HL-60 (cell line): ENCODE measurements around the gene PKD1L1.
"Not testable (repeated sequence)": the region's sequence is repeated elsewhere in the genome, so short reads cannot be mapped to it uniquely, and the experiment has no call there.

Experiments
- DNase-seq, 2 experiments: peaks; one replicate each; pipeline ENCODE4 v3.0.0-alpha.2; 2010 to 2020; ENCODE audit warnings: low read depth in 1 of 2, low spot score in 1 of 2
- H3K27ac ChIP-seq: fragments of 250-450 bp; sonication (Bioruptor Pico); replicated peaks from 2 replicates; pipeline ENCODE4 v1.5.1; 2020; ENCODE audit warnings: mild to moderate bottlenecking, moderate library complexity
- H3K27me3 ChIP-seq: fragments of 250-450 bp; sonication (Bioruptor Pico); 2 replicates; pipeline ENCODE4 v1.5.1; 2021; ENCODE audit warnings: mild to moderate bottlenecking, moderate library complexity; ENCODE audit not compliant: insufficient read depth, poor library complexity, severe bottlenecking
- H3K4me3 ChIP-seq: replicated peaks from 2 replicates; pipeline ENCODE4 v1.5.1; 2011; ENCODE audit warnings: mild to moderate bottlenecking, control low read depth, low read length; ENCODE audit not compliant: insufficient read depth
- CTCF ChIP-seq: IDR thresholded peaks from one replicate; pipeline ENCODE4 v1.5.1; 2011; ENCODE audit warnings: low read length, control low read depth, inconsistent platforms; ENCODE audit not compliant: insufficient read depth
- GABPA ChIP-seq: IDR thresholded peaks from 2 replicates; pipeline ENCODE4 v1.6.1; 2012; ENCODE audit warnings: low read depth
- POLR2AphosphoS5 ChIP-seq: IDR thresholded peaks from 2 replicates; pipeline ENCODE4 v1.6.1; 2012; ENCODE audit warnings: low read depth
- REST ChIP-seq: IDR thresholded peaks from 2 replicates; pipeline ENCODE4 v1.6.1; 2012; ENCODE audit warnings: low read depth; ENCODE audit not compliant: insufficient replicate concordance
- SPI1 ChIP-seq: IDR thresholded peaks from 2 replicates; pipeline ENCODE4 v1.6.1; 2012; ENCODE audit warnings: low read depth, mild to moderate bottlenecking, borderline replicate concordance

The PKD1L1 gene

GRCh38 chr7:47944536-47945260 lies 3.6 kb downstream of the PKD1L1 start:
- no peak for DNase-seq
- no peaks in the 10 kb centered on the region for H3K27me3 ChIP-seq
- no peak overlapping the region for H3K4me3 ChIP-seq
- no peak for TF ChIP-seq REST
- no peak overlapping the region for H3K27ac ChIP-seq

GRCh38 chr7:47943676-47944474 lies 4.4 kb downstream of the PKD1L1 start:
- no peak for DNase-seq
- TF ChIP-seq POLR2AphosphoS5 (no peak), SPI1 (no peak), REST (no peak), CTCF (no peak), GABPA (no peak)
- Histone ChIP-seq H3K4me3 (no peak overlapping the region), H3K27ac (no peak overlapping the region), H3K27me3 (no peaks in the 10 kb centered on the region)

- H3K4me3 ChIP-seq, H3K27me3 ChIP-seq, DNase-seq, H3K27ac ChIP-seq: not testable (repeated sequence)
Observed at GRCh38 chr7:47942651-47943050, 5.6 kb downstream of the PKD1L1 start.

- no peak overlapping the region for H3K4me3 ChIP-seq
- no peak for TF ChIP-seq CTCF
- no peak for TF ChIP-seq SPI1
- no peak for TF ChIP-seq POLR2AphosphoS5
- TF ChIP-seq REST: no peak
- no peak for TF ChIP-seq GABPA
- H3K27ac ChIP-seq: no peak overlapping the region
- H3K27me3 ChIP-seq: no peaks in the 10 kb centered on the region
- peak in 1 of 2 experiments; percentile 7 for DNase-seq
Observed at GRCh38 chr7:47942132-47942531, 6.1 kb downstream of the PKD1L1 start.
